ENCODE results near the gene TMEM203. TPM values are rescaled to one million over a fixed set of nuclear protein-coding genes. Genes with fewer than 3 reads are reported as not detected.

Gene TMEM203
- total and polyA plus RNA-seq, 2 of the 13 experiments (the other 11 are each of a cell fraction or from before 2014, with no cell fraction given): 23.4 to 36.7 TPM

DNA sequence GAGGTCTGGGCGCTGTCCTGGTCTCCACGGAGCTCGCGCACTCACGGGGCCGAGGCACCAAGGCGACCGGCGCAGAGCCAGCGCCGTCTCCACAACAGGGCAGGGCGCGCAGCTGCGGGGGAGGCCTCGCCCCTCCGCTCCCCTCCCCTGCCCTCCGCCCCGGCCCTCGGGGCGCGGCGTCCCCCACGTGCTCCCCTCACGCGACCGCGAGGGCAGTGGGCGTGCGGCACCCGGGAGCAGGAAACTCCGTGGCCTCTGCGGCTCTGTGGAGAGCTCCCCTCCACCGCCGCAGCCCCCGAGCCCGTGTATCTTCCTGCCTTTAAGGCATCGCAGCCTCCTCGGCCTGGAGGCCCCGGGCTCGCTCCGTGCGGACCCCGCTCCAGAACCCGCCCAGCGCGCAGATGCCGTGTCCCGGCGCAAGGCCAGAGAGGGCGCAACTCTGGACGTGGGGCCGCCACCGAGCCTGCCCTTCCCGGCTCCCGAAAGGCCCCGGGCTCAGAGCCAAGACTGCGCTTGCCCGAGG, 34.9 kb upstream of the TMEM203 start (continued):
- TF ChIP-seq SNAI1 (CRISPR knock-in tag; IDR thresholded peaks at IDR 0.05; ENCODE audit: borderline replicate concordance): no peak
- TF ChIP-seq SP140L (CRISPR knock-in tag; IDR thresholded peaks at IDR 0.05; ENCODE audit: borderline replicate concordance): no peak
- peak; percentile 59; the same call in 1 of the 2 replicates for TF ChIP-seq ZNF773 (CRISPR knock-in tag; IDR thresholded peaks at IDR 0.05; ENCODE audit: borderline replicate concordance)
- peak; percentile 79; the same call in 1 of the 2 replicates for TF ChIP-seq KDM4B (CRISPR knock-in tag; IDR thresholded peaks at IDR 0.05)
- TF ChIP-seq, protein P1, sequence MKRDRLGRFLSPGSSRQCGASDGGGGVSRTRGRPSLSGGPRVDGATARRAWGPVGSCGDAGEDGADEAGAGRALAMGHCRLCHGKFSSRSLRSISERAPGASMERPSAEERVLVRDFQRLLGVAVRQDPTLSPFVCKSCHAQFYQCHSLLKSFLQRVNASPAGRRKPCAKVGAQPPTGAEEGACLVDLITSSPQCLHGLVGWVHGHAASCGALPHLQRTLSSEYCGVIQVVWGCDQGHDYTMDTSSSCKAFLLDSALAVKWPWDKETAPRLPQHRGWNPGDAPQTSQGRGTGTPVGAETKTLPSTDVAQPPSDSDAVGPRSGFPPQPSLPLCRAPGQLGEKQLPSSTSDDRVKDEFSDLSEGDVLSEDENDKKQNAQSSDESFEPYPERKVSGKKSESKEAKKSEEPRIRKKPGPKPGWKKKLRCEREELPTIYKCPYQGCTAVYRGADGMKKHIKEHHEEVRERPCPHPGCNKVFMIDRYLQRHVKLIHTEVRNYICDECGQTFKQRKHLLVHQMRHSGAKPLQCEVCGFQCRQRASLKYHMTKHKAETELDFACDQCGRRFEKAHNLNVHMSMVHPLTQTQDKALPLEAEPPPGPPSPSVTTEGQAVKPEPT (CRISPR knock-in tag; IDR thresholded peaks at IDR 0.05; ENCODE audit: low read depth): peak; percentile 72; the same call in 1 of the 2 replicates
- TF ChIP-seq ZFP37 (CRISPR knock-in tag; IDR thresholded peaks at IDR 0.05; ENCODE audit: borderline replicate concordance): no peak
- TF ChIP-seq ZNF790 (CRISPR knock-in tag; IDR thresholded peaks at IDR 0.05; ENCODE audit: borderline replicate concordance): peak; percentile 93; the same call in 1 of the 2 replicates
- TF ChIP-seq GTF3A (CRISPR knock-in tag; conservative IDR thresholded peaks at IDR 0.05): no peak; the same call in 1 of the 2 replicates
- TF ChIP-seq IRX3 (CRISPR knock-in tag; IDR thresholded peaks at IDR 0.05; ENCODE audit: borderline replicate concordance, low read depth): no peak
- peak; percentile 50; the same call in 1 of the 2 replicates for TF ChIP-seq ZNF564 (CRISPR knock-in tag; IDR thresholded peaks at IDR 0.05)
- TF ChIP-seq DMAP1 (CRISPR knock-in tag; IDR thresholded peaks at IDR 0.05): peak; percentile 87
- no peak for TF ChIP-seq ZNF510 (CRISPR knock-in tag; IDR thresholded peaks at IDR 0.05; ENCODE audit: low read depth)
- no peak for TF ChIP-seq FLYWCH1 (CRISPR knock-in tag; IDR thresholded peaks at IDR 0.05)
- no peak for TF ChIP-seq RBAK (CRISPR knock-in tag; IDR thresholded peaks at IDR 0.05)
- TF ChIP-seq HNF4G (IDR thresholded peaks at IDR 0.05; ENCODE audit: borderline replicate concordance, low read depth, low read length): 0 out of 2 replicates have a peak, but pooled peaks have one; percentile 10
- no peak for TF ChIP-seq HNF4G (CRISPR knock-in tag; IDR thresholded peaks at IDR 0.05; ENCODE audit: borderline replicate concordance, low read depth)
- TF ChIP-seq, protein P2, sequence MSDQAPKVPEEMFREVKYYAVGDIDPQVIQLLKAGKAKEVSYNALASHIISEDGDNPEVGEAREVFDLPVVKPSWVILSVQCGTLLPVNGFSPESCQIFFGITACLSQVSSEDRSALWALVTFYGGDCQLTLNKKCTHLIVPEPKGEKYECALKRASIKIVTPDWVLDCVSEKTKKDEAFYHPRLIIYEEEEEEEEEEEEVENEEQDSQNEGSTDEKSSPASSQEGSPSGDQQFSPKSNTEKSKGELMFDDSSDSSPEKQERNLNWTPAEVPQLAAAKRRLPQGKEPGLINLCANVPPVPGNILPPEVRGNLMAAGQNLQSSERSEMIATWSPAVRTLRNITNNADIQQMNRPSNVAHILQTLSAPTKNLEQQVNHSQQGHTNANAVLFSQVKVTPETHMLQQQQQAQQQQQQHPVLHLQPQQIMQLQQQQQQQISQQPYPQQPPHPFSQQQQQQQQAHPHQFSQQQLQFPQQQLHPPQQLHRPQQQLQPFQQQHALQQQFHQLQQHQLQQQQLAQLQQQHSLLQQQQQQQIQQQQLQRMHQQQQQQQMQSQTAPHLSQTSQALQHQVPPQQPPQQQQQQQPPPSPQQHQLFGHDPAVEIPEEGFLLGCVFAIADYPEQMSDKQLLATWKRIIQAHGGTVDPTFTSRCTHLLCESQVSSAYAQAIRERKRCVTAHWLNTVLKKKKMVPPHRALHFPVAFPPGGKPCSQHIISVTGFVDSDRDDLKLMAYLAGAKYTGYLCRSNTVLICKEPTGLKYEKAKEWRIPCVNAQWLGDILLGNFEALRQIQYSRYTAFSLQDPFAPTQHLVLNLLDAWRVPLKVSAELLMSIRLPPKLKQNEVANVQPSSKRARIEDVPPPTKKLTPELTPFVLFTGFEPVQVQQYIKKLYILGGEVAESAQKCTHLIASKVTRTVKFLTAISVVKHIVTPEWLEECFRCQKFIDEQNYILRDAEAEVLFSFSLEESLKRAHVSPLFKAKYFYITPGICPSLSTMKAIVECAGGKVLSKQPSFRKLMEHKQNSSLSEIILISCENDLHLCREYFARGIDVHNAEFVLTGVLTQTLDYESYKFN (CRISPR knock-in tag; conservative IDR thresholded peaks at IDR 0.05): no peak; the same call in 1 of the 2 replicates
- no peak for TF ChIP-seq JDP2 (CRISPR knock-in tag; IDR thresholded peaks at IDR 0.05; ENCODE audit: borderline replicate concordance)
- no peak for TF ChIP-seq ZBTB42 (CRISPR knock-in tag; IDR thresholded peaks at IDR 0.05)
- peak; percentile 89; the same call in 1 of the 2 replicates for TF ChIP-seq NCOA1 (CRISPR knock-in tag; IDR thresholded peaks at IDR 0.05)
- no peak for TF ChIP-seq SMC3 (IDR thresholded peaks at IDR 0.05; ENCODE audit: low read length)
- peak; percentile 41 for TF ChIP-seq HNRNPK (IDR thresholded peaks at IDR 0.05; ENCODE audit: low read depth, low read length, poor library complexity, severe bottlenecking)
- peak; percentile 74; the same call in 1 of the 2 replicates for TF ChIP-seq MXD4 (CRISPR knock-in tag; IDR thresholded peaks at IDR 0.05)
- peak; percentile 93 for TF ChIP-seq ZNF616 (CRISPR knock-in tag; IDR thresholded peaks at IDR 0.05; ENCODE audit: low read depth)
- TF ChIP-seq, protein P3, sequence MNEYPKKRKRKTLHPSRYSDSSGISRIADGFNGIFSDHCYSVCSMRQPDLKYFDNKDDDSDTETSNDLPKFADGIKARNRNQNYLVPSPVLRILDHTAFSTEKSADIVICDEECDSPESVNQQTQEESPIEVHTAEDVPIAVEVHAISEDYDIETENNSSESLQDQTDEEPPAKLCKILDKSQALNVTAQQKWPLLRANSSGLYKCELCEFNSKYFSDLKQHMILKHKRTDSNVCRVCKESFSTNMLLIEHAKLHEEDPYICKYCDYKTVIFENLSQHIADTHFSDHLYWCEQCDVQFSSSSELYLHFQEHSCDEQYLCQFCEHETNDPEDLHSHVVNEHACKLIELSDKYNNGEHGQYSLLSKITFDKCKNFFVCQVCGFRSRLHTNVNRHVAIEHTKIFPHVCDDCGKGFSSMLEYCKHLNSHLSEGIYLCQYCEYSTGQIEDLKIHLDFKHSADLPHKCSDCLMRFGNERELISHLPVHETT (CRISPR knock-in tag; conservative IDR thresholded peaks at IDR 0.05): peak; percentile 97
